Measurements from ENCODE around the gene STAT1.

STAT1 gene

GRCh38 chr2:190978389-190979053 lies 35.5 kb downstream of the STAT1 start:
- Histone ChIP-seq H3K27me3 (ENCODE audit: control insufficient read depth in 5 of 5, insufficient read depth in 4 of 5, low read length in 5 of 5) (no peaks in the 10 kb centered on the region), H3K9ac (ENCODE audit: low read length in 5 of 5) (no peak overlapping the region), H3K9me3 (ENCODE audit: control insufficient read depth in 5 of 5, low read length in 5 of 5) (no peaks in the 10 kb centered on the region), H3K4me3 (ENCODE audit: low read depth in 1 of 5, low read length in 5 of 5) (no peak overlapping the region), H3K27ac (ENCODE audit: low read depth, low read length) (no peak overlapping the region), H3K4me1 (ENCODE audit: control insufficient read depth in 5 of 5, insufficient read depth in 5 of 5, low read length in 5 of 5) (peaks cover 0 to 30% (median 17%) of the 10 kb centered on the region in 5 donors), H3K36me3 (ENCODE audit: control insufficient read depth in 5 of 5, insufficient read depth in 5 of 5, low read length in 5 of 5) (peaks cover 62 to 97% (median 89%) of the 10 kb centered on the region in 5 donors)

- H3K36me3 ChIP-seq (ENCODE audit: control insufficient read depth in 5 of 5, insufficient read depth in 5 of 5, low read length in 5 of 5), result peaks cover 53 to 95% (median 88%) of the 10 kb centered on the region in 5 donors
- H3K27ac ChIP-seq (ENCODE audit: low read depth, low read length), result peak overlapping the region; percentile 20
- no peaks in the 10 kb centered on the region for H3K27me3 ChIP-seq (ENCODE audit: control insufficient read depth in 5 of 5, insufficient read depth in 4 of 5, low read length in 5 of 5)
- peaks cover 2 to 39% (median 28%) of the 10 kb centered on the region in 5 donors for H3K4me1 ChIP-seq (ENCODE audit: control insufficient read depth in 5 of 5, insufficient read depth in 5 of 5, low read length in 5 of 5)
- H3K9ac ChIP-seq (ENCODE audit: low read length in 5 of 5), result no peak overlapping the region
- H3K4me3 ChIP-seq (ENCODE audit: low read depth in 1 of 5, low read length in 5 of 5), result no peak overlapping the region
- no peaks in the 10 kb centered on the region for H3K9me3 ChIP-seq (ENCODE audit: control insufficient read depth in 5 of 5, low read length in 5 of 5)
Observed at GRCh38 chr2:190977505-190977904, 36.5 kb downstream of the STAT1 start.

- no peaks in the 10 kb centered on the region for H3K9me3 ChIP-seq (ENCODE audit: control insufficient read depth in 5 of 5, low read length in 5 of 5)
- H3K9ac ChIP-seq (ENCODE audit: low read length in 5 of 5), result no peak overlapping the region
- peaks cover 2 to 46% (median 35%) of the 10 kb centered on the region in 5 donors for H3K4me1 ChIP-seq (ENCODE audit: control insufficient read depth in 5 of 5, insufficient read depth in 5 of 5, low read length in 5 of 5)
- H3K36me3 ChIP-seq (ENCODE audit: control insufficient read depth in 5 of 5, insufficient read depth in 5 of 5, low read length in 5 of 5), result peaks cover 45 to 94% (median 83%) of the 10 kb centered on the region in 5 donors
- H3K27ac ChIP-seq (ENCODE audit: low read depth, low read length), result no peak overlapping the region
- H3K27me3 ChIP-seq (ENCODE audit: control insufficient read depth in 5 of 5, insufficient read depth in 4 of 5, low read length in 5 of 5), result no peaks in the 10 kb centered on the region
- no peak overlapping the region for H3K4me3 ChIP-seq (ENCODE audit: low read depth in 1 of 5, low read length in 5 of 5)
Observed at GRCh38 chr2:190976521-190976920, 37.5 kb downstream of the STAT1 start.

- Histone ChIP-seq H3K27ac (ENCODE audit: low read depth, low read length) (peak overlapping the region; percentile 57), H3K36me3 (ENCODE audit: control insufficient read depth in 5 of 5, insufficient read depth in 5 of 5, low read length in 5 of 5) (peaks cover 43 to 94% (median 80%) of the 10 kb centered on the region in 5 donors), H3K4me1 (ENCODE audit: control insufficient read depth in 5 of 5, insufficient read depth in 5 of 5, low read length in 5 of 5) (peaks cover 2 to 49% (median 44%) of the 10 kb centered on the region in 5 donors), H3K27me3 (ENCODE audit: control insufficient read depth in 5 of 5, insufficient read depth in 4 of 5, low read length in 5 of 5) (no peaks in the 10 kb centered on the region), H3K9ac (ENCODE audit: low read length in 5 of 5) (no peak overlapping the region), H3K4me3 (ENCODE audit: low read depth in 1 of 5, low read length in 5 of 5) (no peak overlapping the region), H3K9me3 (ENCODE audit: control insufficient read depth in 5 of 5, low read length in 5 of 5) (no peaks in the 10 kb centered on the region)
Observed at GRCh38 chr2:190974629-190975361, 39.2 kb downstream of the STAT1 start.

- Histone ChIP-seq H3K9me3 (ENCODE audit: control insufficient read depth in 5 of 5, low read length in 5 of 5) (no peaks in the 10 kb centered on the region), H3K4me3 (ENCODE audit: low read depth in 1 of 5, low read length in 5 of 5) (no peak overlapping the region), H3K27ac (ENCODE audit: low read depth, low read length) (peak overlapping the region; percentile 57), H3K27me3 (ENCODE audit: control insufficient read depth in 5 of 5, insufficient read depth in 4 of 5, low read length in 5 of 5) (no peaks in the 10 kb centered on the region), H3K4me1 (ENCODE audit: control insufficient read depth in 5 of 5, insufficient read depth in 5 of 5, low read length in 5 of 5) (peaks cover 2 to 49% (median 44%) of the 10 kb centered on the region in 5 donors), H3K36me3 (ENCODE audit: control insufficient read depth in 5 of 5, insufficient read depth in 5 of 5, low read length in 5 of 5) (peaks cover 44 to 94% (median 78%) of the 10 kb centered on the region in 5 donors), H3K9ac (ENCODE audit: low read length in 5 of 5) (no peak overlapping the region)
Observed at GRCh38 chr2:190973726-190974628, 40.0 kb downstream of the STAT1 start.

GRCh38 chr2:190973262-190973661 lies 40.7 kb downstream of the STAT1 start:
- Histone ChIP-seq H3K9me3 (ENCODE audit: control insufficient read depth in 5 of 5, low read length in 5 of 5) (no peaks in the 10 kb centered on the region), H3K27me3 (ENCODE audit: control insufficient read depth in 5 of 5, insufficient read depth in 4 of 5, low read length in 5 of 5) (no peaks in the 10 kb centered on the region), H3K9ac (ENCODE audit: low read length in 5 of 5) (no peak overlapping the region), H3K36me3 (ENCODE audit: control insufficient read depth in 5 of 5, insufficient read depth in 5 of 5, low read length in 5 of 5) (peaks cover 44 to 92% (median 75%) of the 10 kb centered on the region in 5 donors), H3K4me1 (ENCODE audit: control insufficient read depth in 5 of 5, insufficient read depth in 5 of 5, low read length in 5 of 5) (peaks cover 2 to 49% (median 44%) of the 10 kb centered on the region in 5 donors), H3K27ac (ENCODE audit: low read depth, low read length) (peak overlapping the region; percentile 57), H3K4me3 (ENCODE audit: low read depth in 1 of 5, low read length in 5 of 5) (no peak overlapping the region)

- H3K9ac ChIP-seq (ENCODE audit: low read length in 5 of 5), result no peak overlapping the region
- H3K36me3 ChIP-seq (ENCODE audit: control insufficient read depth in 5 of 5, insufficient read depth in 5 of 5, low read length in 5 of 5), result peaks cover 45 to 92% (median 74%) of the 10 kb centered on the region in 5 donors
- H3K4me3 ChIP-seq (ENCODE audit: low read depth in 1 of 5, low read length in 5 of 5), result no peak overlapping the region
- peaks cover 2 to 49% (median 44%) of the 10 kb centered on the region in 5 donors for H3K4me1 ChIP-seq (ENCODE audit: control insufficient read depth in 5 of 5, insufficient read depth in 5 of 5, low read length in 5 of 5)
- peak overlapping the region; percentile 57 for H3K27ac ChIP-seq (ENCODE audit: low read depth, low read length)
- no peaks in the 10 kb centered on the region for H3K9me3 ChIP-seq (ENCODE audit: control insufficient read depth in 5 of 5, low read length in 5 of 5)
- H3K27me3 ChIP-seq (ENCODE audit: control insufficient read depth in 5 of 5, insufficient read depth in 4 of 5, low read length in 5 of 5), result no peaks in the 10 kb centered on the region
Observed at GRCh38 chr2:190972846-190973245, 41.1 kb downstream of the STAT1 start.

- Histone ChIP-seq H3K4me1 (ENCODE audit: control insufficient read depth in 5 of 5, insufficient read depth in 5 of 5, low read length in 5 of 5) (peaks cover 2 to 49% (median 44%) of the 10 kb centered on the region in 5 donors), H3K9ac (ENCODE audit: low read length in 5 of 5) (no peak overlapping the region), H3K4me3 (ENCODE audit: low read depth in 1 of 5, low read length in 5 of 5) (no peak overlapping the region), H3K36me3 (ENCODE audit: control insufficient read depth in 5 of 5, insufficient read depth in 5 of 5, low read length in 5 of 5) (peaks cover 52 to 93% (median 71%) of the 10 kb centered on the region in 5 donors), H3K9me3 (ENCODE audit: control insufficient read depth in 5 of 5, low read length in 5 of 5) (no peaks in the 10 kb centered on the region), H3K27ac (ENCODE audit: low read depth, low read length) (no peak overlapping the region), H3K27me3 (ENCODE audit: control insufficient read depth in 5 of 5, insufficient read depth in 4 of 5, low read length in 5 of 5) (no peaks in the 10 kb centered on the region)
Observed at GRCh38 chr2:190972213-190972612, 41.8 kb downstream of the STAT1 start.

- Histone ChIP-seq H3K27ac (ENCODE audit: low read depth, low read length) (peak overlapping the region; percentile 39), H3K9ac (ENCODE audit: low read length in 5 of 5) (peak overlapping the region in 1 of 5 donors; percentile 35), H3K9me3 (ENCODE audit: control insufficient read depth in 5 of 5, low read length in 5 of 5) (no peaks in the 10 kb centered on the region), H3K36me3 (ENCODE audit: control insufficient read depth in 5 of 5, insufficient read depth in 5 of 5, low read length in 5 of 5) (peaks cover 47 to 90% (median 64%) of the 10 kb centered on the region in 5 donors), H3K4me1 (ENCODE audit: control insufficient read depth in 5 of 5, insufficient read depth in 5 of 5, low read length in 5 of 5) (peaks cover 2 to 49% (median 44%) of the 10 kb centered on the region in 5 donors), H3K27me3 (ENCODE audit: control insufficient read depth in 5 of 5, insufficient read depth in 4 of 5, low read length in 5 of 5) (no peaks in the 10 kb centered on the region), H3K4me3 (ENCODE audit: low read depth in 1 of 5, low read length in 5 of 5) (no peak overlapping the region)
Observed at GRCh38 chr2:190970873-190971506, 43.0 kb downstream of the STAT1 start.
